ENCODE data around the gene PDXDC1.
"Not testable (repeated sequence)": the region's sequence is repeated elsewhere in the genome, so short reads cannot be mapped to it uniquely, and the experiment has no call there.

PDXDC1 gene

GRCh38 chr16:14974656-14975417 lies at the start of gene PDXDC1:
TSS of gene PDXDC1 (plus strand) at chr16:14975026. CDS start at chr16:14975200, 174 bp downstream.
- DNase-seq = peak; percentile 78 to 99 (median 90)
- intact Hi-C loops (cut with DNase I) = not testable (repeated sequence)

GRCh38 chr16:14928064-14928714 lies 46.6 kb upstream of the PDXDC1 start:
- intact Hi-C loops (cut with DNase I) = not testable (repeated sequence)
- peak in 4 of 10 donors; percentile 5 to 81 (median 64) for DNase-seq

- intact Hi-C loops (cut with DNase I) = not testable (repeated sequence)
- peak in 2 of 10 donors; percentile 36 to 59 for DNase-seq
Measured at GRCh38 chr16:14929176-14929575, 45.6 kb upstream of the PDXDC1 start.

GRCh38 chr16:14930246-14930645 lies 44.6 kb upstream of the PDXDC1 start:
- intact Hi-C loops (cut with DNase I) = not testable (repeated sequence)
- peak in 3 of 10 donors; percentile 35 to 70 (median 45) for DNase-seq

- DNase-seq = peak in 4 of 10 donors; percentile 7 to 64 (median 54)
- intact Hi-C loops (cut with DNase I) = not testable (repeated sequence)
Measured at GRCh38 chr16:14930971-14931370, 43.9 kb upstream of the PDXDC1 start.

- intact Hi-C loops (cut with DNase I) = not testable (repeated sequence)
- peak in 3 of 10 donors; percentile 33 to 67 (median 51) for DNase-seq
Measured at GRCh38 chr16:14932581-14933375, 42.0 kb upstream of the PDXDC1 start.

GRCh38 chr16:14937143-14937542 lies 37.7 kb upstream of the PDXDC1 start, which contains the start of gene NPIPA1:
TSS of gene NPIPA1 (plus strand) at chr16:14937443. CDS start at chr16:14937443, 0 bp downstream.
- DNase-seq; intact Hi-C loops (cut with DNase I): not testable (repeated sequence)

GRCh38 chr16:14937994-14938393 lies 36.8 kb upstream of the PDXDC1 start:
- peak in 1 of 10 donors; percentile 12 for DNase-seq
- intact Hi-C loops (cut with DNase I) = not testable (repeated sequence)

- intact Hi-C loops (cut with DNase I); DNase-seq: not testable (repeated sequence)
Measured at GRCh38 chr16:14942686-14943085, 32.1 kb upstream of the PDXDC1 start.

- DNase-seq = peak in 3 of 10 donors; percentile 72 to 82 (median 73)
- intact Hi-C loops (cut with DNase I) = no loop called here
Measured at GRCh38 chr16:14955546-14956231, 19.1 kb upstream of the PDXDC1 start.

GRCh38 chr16:14957576-14958322 lies 17.1 kb upstream of the PDXDC1 start:
- intact Hi-C loops (cut with DNase I) = no loop called here
- DNase-seq = peak in 3 of 10 donors; percentile 71 to 85 (median 81)

GRCh38 chr16:14958323-14958600 lies 16.6 kb upstream of the PDXDC1 start:
- intact Hi-C loops (cut with DNase I) = no loop called here
- DNase-seq = peak in 2 of 10 donors; percentile 10 to 42

- DNase-seq = peak in 1 of 10 donors; percentile 19
- intact Hi-C loops (cut with DNase I) = no loop called here
Measured at GRCh38 chr16:14958970-14959369, 15.9 kb upstream of the PDXDC1 start.

GRCh38 chr16:14961405-14962186 lies 13.2 kb upstream of the PDXDC1 start:
- peak in 3 of 10 donors; percentile 42 to 74 (median 42) for DNase-seq
- intact Hi-C loops (cut with DNase I) = no loop called here

GRCh38 chr16:14963281-14964173 lies 11.3 kb upstream of the PDXDC1 start:
- intact Hi-C loops (cut with DNase I) = no loop called here
- DNase-seq = peak in 2 of 10 donors; percentile 46 to 70

- intact Hi-C loops (cut with DNase I) = no loop called here
- DNase-seq = peak in 3 of 10 donors; percentile 63 to 81 (median 70)
Measured at GRCh38 chr16:14965328-14965727, 9.5 kb upstream of the PDXDC1 start.

- DNase-seq; intact Hi-C loops (cut with DNase I): not testable (repeated sequence)
Measured at GRCh38 chr16:14969795-14970194, 5.0 kb upstream of the PDXDC1 start.
